GM18517 (cell line): Measurements from ENCODE around the gene SOX6.

Experiments used
- ATAC-seq: cut with Tn5 transposase; IDR thresholded peaks from one replicate; pipeline ENCODE4 v1.9.1; 2021; ENCODE audit warnings: mild to moderate bottlenecking, moderate library complexity; ENCODE audit not compliant: unreplicated experiment

The SOX6 gene

DNA sequence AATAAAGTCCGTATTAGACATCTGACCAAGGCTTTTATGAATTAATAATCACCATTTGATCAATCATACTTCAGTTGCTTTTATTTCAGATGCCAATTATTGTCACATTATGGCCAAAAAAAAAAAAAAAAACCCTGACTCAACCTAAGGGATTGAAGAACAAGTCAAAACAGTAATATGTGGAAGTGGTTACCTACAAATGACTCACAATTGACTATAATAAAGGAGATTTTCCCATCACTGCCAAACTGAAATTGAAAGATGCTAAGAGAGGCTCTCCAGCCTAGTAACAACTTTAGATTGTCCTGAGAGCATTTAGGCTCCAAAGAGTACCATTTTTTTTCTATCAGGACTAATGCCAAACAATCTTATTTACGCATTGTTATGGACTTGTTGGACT, 35.2 kb downstream of the SOX6 start:
- ATAC-seq: no peak

DNA sequence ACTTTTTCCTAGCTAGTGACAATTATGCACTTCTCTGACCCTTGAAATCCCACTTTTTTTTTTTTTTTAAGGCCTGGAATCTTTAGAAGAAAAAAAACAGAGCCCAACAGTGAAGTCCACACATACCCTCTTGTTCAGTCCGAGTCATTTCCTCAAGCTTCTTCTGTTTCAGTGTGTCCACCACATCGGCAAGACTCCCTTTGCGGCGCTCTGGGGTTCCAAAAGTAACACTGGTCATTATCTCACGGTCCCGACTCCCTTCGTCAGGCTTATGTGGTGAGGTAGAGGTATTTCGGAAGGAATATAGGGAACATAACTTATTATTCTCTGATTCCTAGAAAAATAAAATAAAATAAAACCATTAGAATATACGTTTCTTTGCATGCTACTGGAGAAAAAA, 38.0 kb downstream of the SOX6 start:
- no peak for ATAC-seq

DNA sequence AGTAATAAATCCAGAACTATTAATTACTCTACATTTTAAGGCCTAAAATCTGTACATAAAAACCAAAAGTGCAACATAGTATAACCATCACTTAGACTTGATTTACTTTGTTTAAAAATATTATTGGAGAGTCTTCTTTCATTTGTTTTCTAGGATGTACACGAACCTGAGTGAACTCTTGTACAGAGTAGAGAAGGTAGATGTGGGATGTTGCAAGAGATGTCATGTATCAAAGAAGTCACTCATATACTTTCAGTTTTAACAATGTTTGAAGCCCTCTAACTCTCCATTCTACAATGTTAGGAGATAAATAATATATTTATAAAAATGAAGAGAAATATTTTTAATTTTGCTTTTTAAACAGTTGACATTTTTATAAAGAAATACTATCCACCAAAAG, 38.6 kb downstream of the SOX6 start:
- no peak for ATAC-seq

DNA sequence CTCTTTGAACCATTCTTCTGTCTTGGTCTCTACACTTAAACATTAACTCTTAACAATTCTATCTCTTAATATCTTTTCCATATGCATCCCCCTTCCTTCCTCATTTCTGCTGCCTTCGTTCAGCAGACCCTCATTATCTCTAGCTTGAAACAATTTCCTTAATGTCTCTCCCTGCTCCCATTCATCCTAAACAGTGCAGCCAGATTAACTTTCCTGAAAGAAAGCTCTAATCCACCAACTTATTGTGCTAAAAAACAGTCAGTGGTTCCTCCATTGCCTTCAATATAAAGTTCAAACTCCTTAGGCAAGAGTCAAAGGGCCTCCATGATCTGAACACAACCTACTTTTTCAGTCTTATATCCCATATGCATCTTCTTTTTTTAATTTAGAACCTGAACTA, 42.5 kb downstream of the SOX6 start:
- ATAC-seq: no peak

DNA sequence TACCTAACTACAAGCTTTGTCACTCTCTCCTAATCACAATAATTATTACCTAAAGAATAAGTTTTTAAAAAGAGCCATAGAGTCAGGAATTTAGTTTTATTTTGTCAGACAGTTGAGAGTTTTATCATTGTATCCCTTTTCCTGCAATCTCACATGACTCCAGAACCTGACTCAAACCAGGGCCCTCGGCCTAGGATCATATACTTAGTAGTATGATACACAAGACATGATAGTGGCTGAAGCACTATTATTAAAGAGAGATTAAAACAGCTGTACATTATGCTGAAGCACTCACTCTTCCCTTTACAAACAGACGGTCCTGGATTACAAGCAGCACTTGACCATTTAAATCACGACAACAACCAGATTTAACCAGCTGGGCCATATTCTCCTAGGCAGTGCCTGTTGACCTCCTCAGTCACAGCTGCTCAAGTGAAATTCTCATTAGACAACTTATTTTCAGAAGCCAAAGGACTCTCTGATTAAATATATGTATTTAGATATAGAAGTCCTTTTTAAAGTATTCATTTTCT, 44.0 kb downstream of the SOX6 start:
- ATAC-seq: no peak

DNA sequence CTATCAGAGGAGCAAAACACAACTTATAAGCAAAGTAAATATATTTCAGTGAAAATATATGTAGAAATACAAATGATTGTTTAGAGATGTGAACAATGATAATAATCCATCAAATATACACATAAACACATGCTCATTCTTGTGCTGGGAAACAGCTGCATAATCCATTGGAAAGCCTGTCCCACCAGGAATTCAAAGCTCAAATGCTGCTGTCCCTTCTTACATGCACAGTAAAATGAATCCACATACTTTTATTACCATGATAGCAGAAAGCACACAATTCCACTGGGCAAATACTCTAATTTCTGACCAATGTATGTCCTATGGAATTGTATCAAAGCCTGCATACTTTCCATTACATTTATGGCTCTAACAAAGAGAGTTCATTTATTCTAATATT, 44.5 kb downstream of the SOX6 start:
- no peak for ATAC-seq

DNA sequence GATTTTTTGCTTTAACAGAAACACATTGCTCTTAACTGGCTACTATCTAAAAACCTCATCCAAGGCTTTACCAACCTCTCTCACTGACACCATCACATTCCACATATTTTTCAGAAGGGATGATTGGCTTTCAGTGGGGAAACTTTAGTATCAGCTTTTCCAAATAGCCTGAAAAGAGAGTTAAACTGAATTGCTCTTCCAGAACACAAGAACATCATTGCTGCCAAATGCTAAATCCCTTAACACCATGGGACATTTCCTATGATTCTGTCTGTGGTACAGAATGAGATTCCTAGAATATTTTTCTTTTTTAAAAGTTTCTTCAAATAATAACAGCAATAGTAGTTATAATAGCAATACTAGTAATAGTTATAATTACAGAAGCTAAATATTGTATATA, 45.4 kb downstream of the SOX6 start:
- ATAC-seq: no peak

DNA sequence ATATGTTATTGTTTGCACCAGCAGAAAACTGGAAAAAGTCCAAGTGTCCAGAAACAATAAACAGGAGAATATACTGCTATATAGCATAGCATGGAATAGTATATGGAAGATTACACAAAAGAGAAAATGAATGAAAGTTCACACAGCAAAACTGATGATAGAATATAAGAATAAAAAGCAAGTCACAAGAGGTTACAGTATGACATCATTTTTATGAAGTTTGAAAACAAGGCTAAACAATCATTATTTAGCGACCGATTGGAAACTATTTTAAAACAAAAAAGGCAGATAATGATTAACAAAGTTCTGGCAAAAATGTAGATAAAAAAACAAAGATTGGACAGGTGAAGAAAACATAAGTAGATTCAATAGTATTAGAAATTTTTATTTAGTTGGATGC, 47.1 kb downstream of the SOX6 start:
- no peak for ATAC-seq

DNA sequence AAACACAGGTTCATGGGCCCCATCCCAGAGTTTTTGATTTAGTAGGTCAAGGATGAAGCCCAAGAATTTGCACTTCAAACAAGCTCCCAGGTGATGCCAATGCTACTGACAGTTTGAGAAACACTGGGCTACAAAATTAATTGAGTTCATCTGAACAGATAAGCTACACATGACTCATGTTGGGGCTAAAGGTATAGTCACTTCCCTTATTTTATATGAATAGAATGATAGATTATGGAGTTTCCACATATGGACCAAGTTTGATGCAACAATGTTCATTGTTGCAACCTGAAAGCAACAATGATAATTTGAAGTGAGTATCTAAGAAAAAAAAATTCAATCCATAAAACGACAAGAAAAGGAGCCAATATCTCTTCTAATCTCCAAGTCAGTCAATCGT, 54.9 kb downstream of the SOX6 start:
- ATAC-seq: no peak

DNA sequence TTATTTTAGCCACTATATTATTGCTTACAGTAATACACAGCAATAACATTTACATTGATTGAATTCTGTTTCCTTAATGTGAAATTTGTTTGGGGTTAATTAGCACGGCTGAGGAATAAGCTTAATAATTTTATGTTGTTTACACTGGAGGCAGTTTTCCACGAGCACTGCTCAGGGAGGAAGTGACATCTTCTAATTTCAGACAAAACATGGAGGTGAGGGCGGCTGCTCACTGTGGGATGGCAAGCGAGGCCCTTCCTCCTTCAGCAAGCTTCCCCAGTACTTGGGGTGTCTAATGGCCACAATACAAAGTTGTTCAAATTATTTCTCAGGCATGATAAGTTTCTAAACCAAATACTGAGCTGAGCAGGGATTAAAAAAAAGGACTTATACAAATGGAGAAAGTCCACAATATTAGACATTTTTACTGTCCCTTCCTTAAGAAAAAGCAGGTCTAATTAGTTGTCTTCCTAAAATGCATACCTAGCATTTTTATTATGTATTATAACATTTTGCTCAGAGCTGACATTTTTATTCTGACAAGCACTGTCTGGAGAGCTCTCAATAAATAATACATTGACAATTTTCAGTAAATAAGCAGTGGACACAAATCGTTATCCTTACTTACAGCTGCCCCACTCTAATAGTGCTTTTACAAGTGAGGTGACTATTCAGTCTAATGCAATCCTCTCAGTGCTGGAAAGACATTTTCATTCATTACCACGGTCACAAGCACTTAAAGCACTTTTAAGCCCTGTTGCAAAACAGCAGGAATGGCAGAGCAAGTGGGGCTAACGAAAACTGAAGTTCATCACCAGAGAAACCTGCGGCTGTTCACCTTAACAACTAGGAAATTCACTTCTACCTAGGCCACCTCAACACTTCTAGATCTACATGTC, 56.2 kb downstream of the SOX6 start:
- no peak for ATAC-seq

DNA sequence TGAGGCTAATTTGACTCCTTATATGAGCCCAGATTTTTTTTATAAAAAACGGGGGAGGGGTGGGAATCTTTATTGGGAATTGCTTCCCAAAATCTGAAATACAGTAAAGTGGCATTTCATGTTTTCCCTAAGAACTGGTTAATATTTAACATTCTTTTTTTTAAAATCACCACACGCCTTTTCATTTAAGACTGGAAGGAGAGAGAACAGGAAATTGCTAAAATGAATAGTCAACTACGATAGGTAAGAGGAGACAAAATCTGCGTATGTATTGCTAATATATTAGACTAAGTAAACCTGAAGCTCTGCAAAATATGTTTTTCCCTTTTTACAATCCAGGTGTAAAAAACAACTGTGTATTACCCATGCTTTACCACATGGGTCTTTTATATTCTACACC, 57.0 kb downstream of the SOX6 start:
- ATAC-seq: no peak

DNA sequence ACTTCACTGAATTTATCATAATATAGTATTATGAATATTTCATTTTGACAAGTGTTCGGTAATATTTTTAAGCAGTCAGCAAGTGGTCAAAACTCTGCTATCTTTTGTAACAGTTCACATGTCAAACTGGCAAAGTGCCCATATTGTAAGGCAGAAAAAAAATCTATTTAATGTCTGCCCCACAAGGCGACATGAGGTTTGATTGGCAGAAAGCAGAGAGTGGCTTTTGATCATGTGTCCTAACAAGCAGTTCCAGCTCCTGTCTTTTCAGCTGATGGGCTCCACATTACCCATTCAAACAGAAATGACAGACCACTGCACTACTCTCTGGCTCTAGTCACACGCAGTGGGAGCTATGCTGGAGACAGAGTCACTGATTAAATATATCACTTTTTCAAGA, 59.0 kb downstream of the SOX6 start:
- ATAC-seq: no peak

DNA sequence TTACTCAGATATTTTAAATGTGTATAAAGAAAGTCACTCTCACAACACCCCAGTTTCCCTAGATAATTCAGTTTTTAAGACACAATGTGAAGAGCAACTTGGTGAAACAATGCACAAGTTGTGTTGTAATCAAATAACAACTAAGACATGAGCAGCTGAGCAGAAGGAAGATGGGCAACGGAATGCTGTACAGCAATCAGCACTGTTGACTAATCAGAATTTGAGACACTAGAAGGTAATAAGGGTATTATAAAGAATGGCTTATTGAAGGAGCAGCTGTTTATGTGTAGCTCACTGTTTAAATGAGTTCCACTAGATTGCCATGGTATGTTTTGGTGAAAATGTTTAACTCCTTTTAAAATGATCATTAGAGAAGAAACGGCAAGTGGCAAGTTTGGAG, 60.1 kb downstream of the SOX6 start:
- ATAC-seq: no peak

DNA sequence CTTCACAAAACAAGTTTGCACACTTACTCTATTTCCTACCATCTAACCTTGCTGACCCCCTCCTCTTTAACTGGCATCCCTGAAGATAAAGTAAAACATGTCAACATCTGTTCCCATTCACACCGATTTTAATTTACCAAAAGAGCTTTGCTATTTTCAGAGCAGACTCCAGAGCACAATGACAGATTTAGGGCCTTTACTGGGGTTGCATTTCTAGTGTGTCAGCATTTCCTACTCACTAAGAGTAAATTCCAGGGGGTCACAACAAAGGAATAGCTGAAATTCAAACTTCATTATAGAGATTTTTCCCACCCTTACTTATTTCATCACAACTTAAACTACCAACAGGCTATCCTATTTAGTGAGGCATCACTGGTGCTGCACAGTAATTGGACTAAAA, 60.8 kb downstream of the SOX6 start:
- ATAC-seq: no peak

DNA sequence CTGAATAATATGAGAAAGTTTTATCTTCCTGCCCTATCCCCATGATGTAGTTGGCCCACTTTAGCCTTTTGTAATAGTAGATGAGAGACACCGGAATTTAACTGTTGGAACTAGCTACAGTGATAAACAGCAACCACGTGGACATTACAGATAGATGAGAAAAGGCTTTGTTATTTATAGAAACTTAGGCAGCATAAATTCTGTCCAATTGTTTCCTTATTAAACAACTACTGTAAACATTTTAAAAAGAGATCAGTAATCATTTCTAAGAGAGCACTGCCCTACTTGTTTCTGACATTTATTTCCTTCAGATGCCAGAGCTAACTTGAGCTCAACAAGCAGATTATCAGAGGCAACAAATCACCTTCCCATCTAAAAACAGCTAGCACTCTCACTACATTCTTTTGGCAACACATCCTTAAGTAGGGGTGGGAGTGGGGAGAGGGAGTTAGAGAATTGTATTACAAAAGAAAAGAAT, 63.1 kb downstream of the SOX6 start:
- no peak for ATAC-seq

DNA sequence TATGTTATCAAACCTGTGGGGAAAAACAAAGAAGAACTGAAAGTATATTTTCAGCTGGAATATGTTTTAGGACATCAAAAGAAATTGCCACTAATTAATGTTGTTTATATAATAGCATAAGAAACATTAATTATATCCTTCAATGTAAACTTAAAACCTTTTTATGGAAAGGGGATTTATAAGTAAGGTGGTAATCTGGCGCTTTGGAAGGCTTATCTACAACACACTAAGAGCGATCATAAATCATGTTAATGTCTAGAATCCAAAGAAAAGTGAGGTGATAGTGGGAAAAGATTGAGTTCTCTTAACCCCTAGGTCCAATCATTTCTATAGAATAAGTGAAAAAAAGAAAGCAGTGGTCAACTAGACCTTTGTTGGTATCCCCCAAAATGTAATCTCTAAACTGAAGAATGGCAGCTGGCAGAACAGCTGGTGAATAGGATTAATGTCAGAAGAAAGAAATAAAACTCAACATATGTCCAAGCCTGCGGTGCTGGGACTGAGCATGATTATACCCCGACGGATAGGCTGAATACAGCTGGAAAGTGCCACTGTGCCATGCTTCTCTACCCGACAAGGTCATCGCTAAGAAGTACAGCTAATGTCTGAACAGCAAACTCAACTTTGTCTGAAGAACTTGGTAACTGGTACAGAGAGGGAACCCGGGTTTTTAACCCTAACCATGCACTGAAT, 64.0 kb downstream of the SOX6 start:
- ATAC-seq: no peak

DNA sequence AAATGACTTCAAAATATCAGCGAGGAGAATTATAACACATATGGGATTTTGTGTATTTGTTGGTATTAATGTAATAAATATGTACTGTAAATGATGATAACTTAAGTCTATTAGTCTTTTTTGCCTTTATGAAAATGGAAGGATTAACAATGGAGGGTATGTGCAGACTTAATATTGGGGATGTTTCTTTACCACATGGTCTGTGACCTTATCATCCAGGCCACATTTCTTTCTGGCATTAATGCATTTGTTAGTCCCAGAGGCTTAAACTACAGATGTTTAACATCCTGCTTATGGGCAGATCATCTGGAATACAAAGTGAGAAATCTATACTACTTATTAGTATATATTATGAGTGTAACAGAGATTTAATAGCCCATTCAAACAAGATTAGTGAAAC, 64.6 kb downstream of the SOX6 start:
- ATAC-seq: no peak

DNA sequence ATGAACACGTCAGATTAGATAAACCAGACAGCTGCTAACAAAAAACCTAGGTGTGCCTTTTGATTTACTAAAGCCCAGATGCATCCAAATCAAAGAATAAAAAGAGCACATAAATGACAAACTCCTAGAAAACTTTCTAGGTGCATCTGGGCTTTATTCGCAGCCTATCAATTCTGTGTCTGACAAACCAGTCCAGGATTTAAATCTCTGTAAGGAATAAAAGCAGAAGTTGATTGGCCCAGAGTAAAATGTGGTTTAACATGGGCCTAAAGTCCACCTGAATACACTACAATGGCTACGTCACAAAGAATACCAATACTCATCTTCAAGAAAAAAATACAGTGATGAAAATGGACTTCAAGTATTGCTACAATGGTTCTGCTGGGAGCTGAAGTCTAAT, 66.8 kb downstream of the SOX6 start:
- no peak for ATAC-seq

DNA sequence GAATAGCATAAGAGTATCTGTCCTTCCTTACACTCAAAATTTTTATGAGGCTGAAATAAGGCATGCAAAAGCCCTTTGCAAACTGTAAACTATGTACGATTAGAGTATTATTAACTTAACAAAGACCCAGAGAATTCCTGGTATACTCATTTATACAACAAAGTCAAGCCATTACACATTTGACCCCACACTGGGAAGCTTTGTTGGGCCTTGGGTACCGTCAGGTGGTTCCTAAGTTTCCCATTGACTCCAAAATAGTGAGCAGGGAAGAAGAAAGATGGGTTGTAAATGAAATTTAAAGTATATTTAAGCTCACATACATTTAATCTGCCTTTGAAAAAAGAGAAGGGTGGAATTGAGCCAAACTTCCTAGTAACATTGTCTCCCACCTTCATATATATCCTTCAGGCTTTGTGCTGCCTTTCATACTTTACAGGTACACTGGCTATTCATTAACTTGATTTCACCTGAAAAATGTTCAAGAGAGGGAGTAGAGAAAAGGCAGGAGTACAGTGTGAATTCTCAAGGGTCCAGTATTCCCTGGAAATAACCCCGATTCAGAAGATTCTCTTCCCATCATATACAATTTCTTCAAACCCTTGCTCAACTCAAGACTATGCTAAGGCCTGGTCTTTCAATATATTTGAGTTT, 68.6 kb downstream of the SOX6 start:
- no peak for ATAC-seq

DNA sequence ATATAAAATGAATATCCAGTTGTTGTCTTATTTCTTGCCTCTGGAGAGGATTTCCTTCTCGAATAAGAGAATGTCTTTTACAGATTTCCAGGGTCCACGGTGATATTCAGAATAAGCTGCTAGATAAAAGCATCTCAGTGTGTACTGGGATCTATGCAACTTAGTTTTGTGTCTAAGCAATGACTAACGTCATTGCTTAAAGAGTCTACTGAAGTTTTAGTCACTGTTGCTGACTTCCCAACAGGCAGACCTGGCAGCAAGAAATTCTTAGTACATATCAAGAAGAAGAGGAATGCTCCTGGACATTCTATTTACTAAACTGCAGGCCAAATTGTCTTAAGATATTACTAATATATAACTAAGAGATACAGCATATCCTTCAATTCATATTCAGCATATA, 70.3 kb downstream of the SOX6 start:
- ATAC-seq: no peak

DNA sequence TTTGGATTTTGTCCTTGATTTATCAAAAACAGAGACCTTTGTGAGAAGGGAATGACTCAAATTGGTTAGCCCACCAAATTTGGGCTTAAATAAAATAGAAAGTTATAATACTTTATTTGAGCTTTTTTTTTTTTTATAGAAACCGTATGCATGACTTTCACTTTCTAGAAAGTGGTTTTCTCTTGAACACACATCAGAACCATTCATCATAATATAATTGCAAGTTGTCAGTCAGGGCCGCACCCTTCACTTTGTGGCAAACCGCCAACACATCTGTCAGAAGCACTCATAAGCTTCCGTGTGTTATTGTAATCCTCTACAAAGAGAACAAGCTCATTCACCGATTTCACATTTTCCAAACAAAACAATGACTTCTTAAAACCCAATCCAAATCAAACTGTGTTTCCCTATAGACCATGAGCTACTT, 76.1 kb downstream of the SOX6 start:
- no peak for ATAC-seq

DNA sequence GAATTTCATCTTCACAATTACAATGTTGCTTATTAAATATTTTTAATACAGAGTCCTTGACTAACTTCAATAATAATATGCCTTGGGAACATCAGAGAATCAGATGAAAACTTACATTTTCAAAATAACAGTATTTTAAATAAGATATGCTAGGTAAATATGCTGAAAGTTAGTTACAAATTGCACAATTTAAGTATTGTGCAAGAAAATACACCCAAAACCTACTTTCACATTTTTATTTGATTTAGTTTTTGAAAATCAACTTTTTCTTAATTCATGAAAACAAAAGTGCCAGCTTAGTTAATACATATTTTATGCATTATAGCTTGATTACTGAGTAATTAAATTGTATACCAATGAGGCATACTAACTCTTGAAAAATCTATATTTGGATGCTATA, 76.8 kb downstream of the SOX6 start:
- no peak for ATAC-seq
